Bronchial smooth muscle cell (primary cell): ENCODE results near the gene GMPS. TPM values are rescaled to one million over a fixed set of nuclear protein-coding genes. Genes with fewer than 3 reads are reported as not detected.

Experiments
- total RNA-seq: library from RNA; depleted of rRNA; stranded (reverse); fragments of >200 nt; gene quantifications from 2 replicates; pipeline ENCODE4 v1.2.1, GENCODE V29; 2014

GMPS gene
- 16.5 and 32.7 TPM in 2 replicates for total RNA-seq

DNA sequence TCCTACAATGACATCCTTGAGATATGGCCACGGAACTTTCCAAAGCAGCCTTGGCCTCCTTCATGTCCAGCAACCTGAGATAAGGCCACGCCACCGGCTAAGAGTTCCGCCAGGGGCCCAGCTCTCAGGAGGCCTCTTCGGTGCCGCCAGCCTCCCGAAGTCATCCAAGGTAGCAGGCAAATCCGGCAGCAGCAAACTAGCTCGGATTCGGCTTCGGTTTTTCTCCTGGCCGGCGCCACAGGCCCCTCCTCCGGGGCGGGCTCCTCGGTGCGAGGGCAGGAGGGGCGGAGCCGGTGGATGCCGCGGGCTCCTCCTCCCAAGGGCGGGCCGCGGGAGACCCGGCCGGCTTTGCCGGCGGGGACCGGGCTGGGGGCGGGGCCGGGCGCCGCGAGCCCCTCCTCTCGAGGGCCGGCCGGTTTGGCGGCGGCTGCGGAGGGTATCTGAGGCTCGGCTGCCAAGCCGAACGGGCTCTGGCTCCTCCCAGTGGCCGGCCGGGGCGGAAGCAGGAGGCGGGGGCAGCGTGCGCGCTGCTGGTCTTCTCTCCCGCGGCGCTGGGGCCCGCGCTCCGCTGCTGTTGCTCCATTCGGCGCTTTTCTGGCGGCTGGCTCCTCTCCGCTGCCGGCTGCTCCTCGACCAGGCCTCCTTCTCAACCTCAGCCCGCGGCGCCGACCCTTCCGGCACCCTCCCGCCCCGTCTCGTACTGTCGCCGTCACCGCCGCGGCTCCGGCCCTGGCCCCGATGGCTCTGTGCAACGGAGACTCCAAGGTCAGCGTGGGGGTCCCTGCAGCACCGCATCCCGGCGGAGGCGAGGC, at the start of gene GMPS:
TSS of gene GMPS (plus strand) at position 518 of the 812 bp plus-strand sequence. CDS start at position 739, 221 bp downstream.

DNA sequence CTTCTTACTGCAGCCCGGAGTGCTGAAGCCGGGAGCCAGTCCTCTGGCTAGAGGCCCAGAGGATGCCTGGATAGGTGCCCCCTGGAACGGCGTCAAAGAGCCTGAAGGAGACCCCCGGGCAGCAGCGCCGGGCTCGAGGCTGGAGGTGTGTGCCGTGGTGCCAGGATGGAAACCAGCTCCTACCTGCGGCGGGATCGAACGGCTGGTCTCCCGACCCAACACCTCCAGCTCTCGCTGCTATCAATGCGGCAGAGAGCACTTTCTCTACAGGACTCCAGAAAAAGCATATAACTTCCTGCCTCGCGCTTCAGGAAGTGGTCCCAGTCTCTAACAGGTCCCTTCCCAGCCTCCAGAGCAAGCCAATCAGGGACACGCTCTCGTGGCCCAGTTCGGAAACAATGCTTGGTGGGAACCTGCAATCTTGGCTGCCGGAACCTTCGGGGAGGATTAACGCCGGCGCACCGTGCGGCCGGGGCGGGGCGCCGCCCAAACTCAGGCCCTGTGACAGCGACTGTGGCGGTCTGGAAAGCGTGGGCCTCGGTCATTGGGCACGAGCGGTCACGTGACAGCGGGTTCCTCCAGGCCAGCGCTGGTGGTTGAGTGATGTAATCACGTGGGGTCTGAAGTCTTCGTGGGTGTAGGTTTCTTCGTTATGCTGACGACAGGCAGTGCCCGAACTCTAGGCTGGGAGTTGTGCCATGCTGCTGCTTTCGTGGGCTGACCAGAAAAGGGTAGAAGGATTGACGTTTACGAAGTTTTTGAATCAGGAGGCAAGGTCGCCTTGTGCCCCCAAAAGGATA, 16.1 kb upstream of the GMPS start, which contains the start of gene SLC33A1:
TSS of gene SLC33A1 (minus strand) at position 287 of the 800 bp plus-strand sequence. CDS start 430 bp downstream, outside the sequence.

Other genes with a start within 250 kb of the GMPS start
- under 0.01 and 0.09 TPM in 2 replicates for gene PLCH1, start 125.6 kb upstream of the GMPS start, total RNA-seq
- gene C3orf33, start 64.4 kb upstream of the GMPS start, total RNA-seq: 1.1 and 1.9 TPM in 2 replicates
- 13.6 and 24.6 TPM in 2 replicates for gene SLC33A1, start 16.2 kb upstream of the GMPS start, total RNA-seq
- under 0.01 TPM in 1 of 2 replicates, not detected in the other for gene KCNAB1, start 249.9 kb downstream of the GMPS start, total RNA-seq